SK-N-SH (cell line): ENCODE results near the gene FAM76B.

Experiments
- CTCF ChIP-seq: fragments of 200-600 bp; sonication (generic); IDR thresholded peaks from 2 replicates; pipeline ENCODE4 v1.6.1; 2017; ENCODE audit warnings: antibody characterized with exemption, mild to moderate bottlenecking, moderate library complexity
- FOXM1 ChIP-seq: IDR thresholded peaks from 2 replicates; pipeline ENCODE4 v1.4.0; 2012; ENCODE audit warnings: low read depth, mild to moderate bottlenecking
- POLR2AphosphoS5 ChIP-seq: IDR thresholded peaks from 2 replicates; pipeline ENCODE4 v1.6.1; 2012; ENCODE audit warnings: low read depth, low read length
- RAD21 ChIP-seq: IDR thresholded peaks from 2 replicates; pipeline ENCODE4 v1.6.1; 2012; ENCODE audit warnings: mild to moderate bottlenecking, low read length
- REST ChIP-seq: IDR thresholded peaks from 2 replicates; pipeline ENCODE4 v1.6.1; 2012; ENCODE audit warnings: mild to moderate bottlenecking, low read depth, low read length, moderate library complexity
- TAF1 ChIP-seq: IDR thresholded peaks from 2 replicates; pipeline ENCODE4 v1.6.1; 2012; ENCODE audit warnings: low read depth, mild to moderate bottlenecking, low read length, moderate library complexity, borderline replicate concordance

GRCh38 chr11:95794086-95794485, 4.5 kb upstream of the FAM76B start:
- no peak for TF ChIP-seq FOXM1
- no peak for TF ChIP-seq POLR2AphosphoS5
- no peak for TF ChIP-seq TAF1
- no peak for TF ChIP-seq CTCF
- no peak for TF ChIP-seq REST
- no peak for TF ChIP-seq RAD21
